ENCODE measurements around the gene TRIM7.
A peak's percentile ranks its signal among the peaks of the same experiment; 100 is the strongest.
"Not testable (repeated sequence)": the region's sequence is repeated elsewhere in the genome, so short reads cannot be mapped to it uniquely, and the experiment has no call there.

Gene TRIM7

DNA sequence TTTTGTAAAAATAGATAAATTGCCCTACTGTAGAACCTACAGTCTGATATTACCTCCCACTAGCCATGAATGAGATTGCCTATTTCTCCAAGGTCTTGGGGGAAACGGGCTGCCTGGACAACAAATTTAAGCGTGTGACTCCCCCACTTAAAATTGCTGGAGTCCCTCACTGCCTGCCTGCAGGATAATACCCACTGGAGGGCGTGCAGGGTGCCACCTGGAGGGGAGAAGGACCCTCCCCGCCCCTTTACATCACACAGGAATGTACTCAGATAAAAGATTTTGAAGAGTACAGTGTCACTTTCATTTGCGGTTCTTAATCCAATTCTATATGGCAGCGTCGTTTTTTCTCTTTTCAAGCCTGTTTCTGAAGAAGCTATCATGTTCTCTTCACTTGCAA lies 6.2 kb upstream of the TRIM7 start:
- H3K4me3 ChIP-seq (ENCODE audit: low read depth, low read length): no peak overlapping the region
- no peak for TF ChIP-seq CTCF (conservative IDR thresholded peaks at IDR 0.05; ENCODE audit: low read depth, low read length)
- DNase-seq (ENCODE audit: low read depth): no peak

GRCh38 chr5:181210698-181211097 lies 5.7 kb upstream of the TRIM7 start:
- DNase-seq (ENCODE audit: low read depth); H3K4me3 ChIP-seq (ENCODE audit: low read depth, low read length): not testable (repeated sequence)

DNA sequence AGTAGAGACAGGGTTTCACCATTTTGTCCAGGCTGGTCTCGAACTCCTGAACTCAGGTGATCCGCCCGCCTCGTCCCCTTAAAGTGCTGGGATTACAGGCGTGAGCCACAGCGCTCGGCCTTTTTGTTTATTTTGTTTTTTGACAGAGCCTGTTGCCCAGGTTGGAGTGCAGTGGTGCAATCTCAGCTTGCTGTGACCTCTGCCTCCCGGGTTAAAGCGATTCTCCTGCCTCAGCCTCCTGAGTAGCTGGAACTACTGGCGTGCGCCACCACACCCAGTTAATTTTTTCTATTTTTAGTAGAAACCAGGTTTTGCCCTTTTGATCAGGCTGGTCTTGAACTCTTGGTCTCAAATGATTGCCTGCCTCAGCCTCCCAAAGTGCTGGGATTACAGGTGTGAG lies 5.2 kb upstream of the TRIM7 start:
- not testable (repeated sequence) for DNase-seq (ENCODE audit: low read depth)

DNA sequence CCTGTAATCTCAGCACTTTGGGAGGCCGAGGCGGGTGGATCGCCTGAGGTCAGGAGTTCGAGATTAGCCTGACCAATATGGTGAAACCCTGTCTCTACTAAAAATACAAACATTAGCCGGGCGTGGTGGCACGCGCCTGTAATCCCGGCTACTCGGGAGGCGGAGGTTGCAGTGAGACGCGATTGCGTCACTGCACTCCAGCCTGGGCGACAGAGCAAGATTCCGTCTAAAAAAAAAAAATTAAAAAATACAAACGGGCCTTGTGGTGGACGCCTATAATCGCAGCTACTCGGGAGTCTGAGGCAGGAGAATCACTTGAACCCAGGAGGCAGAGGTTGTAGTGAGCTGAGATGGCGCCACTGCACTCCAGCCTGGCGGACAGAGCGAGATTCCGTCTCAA lies 4.0 kb upstream of the TRIM7 start:
- not testable (repeated sequence) for H3K4me3 ChIP-seq (ENCODE audit: low read depth, low read length); DNase-seq (ENCODE audit: low read depth)

More for the DNA sequence above, 5.2 kb upstream of the TRIM7 start:
- not testable (repeated sequence) for H3K4me3 ChIP-seq (ENCODE audit: low read depth, low read length)

DNA sequence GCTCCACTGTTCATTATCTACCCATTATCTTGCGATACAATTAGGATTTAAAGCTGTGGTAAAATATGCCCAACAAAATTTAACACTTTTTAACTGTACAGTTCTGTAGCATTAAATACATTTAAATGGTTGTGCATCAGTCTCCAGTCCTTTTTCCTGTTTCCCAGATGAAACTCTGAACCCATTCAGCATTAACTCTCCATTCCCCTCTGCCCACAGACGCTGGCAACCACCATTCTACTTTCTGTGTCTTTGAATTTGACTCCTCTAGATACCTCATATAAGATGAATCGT lies 2.9 kb upstream of the TRIM7 start:
- TF ChIP-seq CTCF (conservative IDR thresholded peaks at IDR 0.05; ENCODE audit: low read depth, low read length): no peak

DNA sequence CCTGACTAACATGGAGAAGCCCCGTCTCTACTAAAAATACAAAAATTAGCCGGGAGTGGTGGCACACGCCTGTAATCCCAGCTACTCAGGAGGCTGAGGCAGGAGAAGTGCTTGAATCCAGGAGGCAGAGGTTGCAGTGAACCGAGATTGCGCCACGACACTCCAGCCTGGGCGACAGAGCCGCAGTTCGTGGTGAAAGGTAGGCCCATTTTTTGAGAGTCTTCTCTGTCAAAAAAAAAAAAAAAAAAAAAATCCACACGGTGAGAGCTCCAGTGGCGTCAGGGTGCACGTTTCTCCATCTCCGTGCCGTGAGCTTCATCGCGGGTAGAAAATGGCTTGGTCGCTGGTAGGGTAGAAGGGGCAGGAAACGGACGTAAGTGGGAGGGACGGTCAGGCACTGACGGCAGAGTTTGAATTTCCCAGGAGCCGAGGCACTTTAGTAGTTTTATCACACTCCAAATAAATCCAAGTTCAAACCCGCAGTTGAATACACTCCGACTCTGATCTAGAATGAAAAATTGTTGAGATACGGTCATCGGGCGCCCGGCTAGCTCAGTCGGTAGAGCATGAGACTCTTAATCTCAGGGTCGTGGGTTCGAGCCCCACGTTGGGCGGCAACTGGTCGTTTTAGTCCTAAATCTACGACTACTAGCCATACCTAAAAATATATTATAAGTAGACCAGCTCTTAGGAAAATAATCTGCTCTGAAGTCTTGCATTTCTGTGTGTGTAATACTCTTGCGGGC lies 2.4 kb upstream of the TRIM7 start:
- H3K4me3 ChIP-seq (ENCODE audit: low read depth, low read length): peak overlapping the region; percentile 61
- peak; percentile 92 for DNase-seq (ENCODE audit: low read depth)
- no peak for TF ChIP-seq CTCF (conservative IDR thresholded peaks at IDR 0.05; ENCODE audit: low read depth, low read length)

More for the DNA sequence above, 2.9 kb upstream of the TRIM7 start:
- H3K4me3 ChIP-seq (ENCODE audit: low read depth, low read length): no peak overlapping the region
- DNase-seq (ENCODE audit: low read depth): no peak

DNA sequence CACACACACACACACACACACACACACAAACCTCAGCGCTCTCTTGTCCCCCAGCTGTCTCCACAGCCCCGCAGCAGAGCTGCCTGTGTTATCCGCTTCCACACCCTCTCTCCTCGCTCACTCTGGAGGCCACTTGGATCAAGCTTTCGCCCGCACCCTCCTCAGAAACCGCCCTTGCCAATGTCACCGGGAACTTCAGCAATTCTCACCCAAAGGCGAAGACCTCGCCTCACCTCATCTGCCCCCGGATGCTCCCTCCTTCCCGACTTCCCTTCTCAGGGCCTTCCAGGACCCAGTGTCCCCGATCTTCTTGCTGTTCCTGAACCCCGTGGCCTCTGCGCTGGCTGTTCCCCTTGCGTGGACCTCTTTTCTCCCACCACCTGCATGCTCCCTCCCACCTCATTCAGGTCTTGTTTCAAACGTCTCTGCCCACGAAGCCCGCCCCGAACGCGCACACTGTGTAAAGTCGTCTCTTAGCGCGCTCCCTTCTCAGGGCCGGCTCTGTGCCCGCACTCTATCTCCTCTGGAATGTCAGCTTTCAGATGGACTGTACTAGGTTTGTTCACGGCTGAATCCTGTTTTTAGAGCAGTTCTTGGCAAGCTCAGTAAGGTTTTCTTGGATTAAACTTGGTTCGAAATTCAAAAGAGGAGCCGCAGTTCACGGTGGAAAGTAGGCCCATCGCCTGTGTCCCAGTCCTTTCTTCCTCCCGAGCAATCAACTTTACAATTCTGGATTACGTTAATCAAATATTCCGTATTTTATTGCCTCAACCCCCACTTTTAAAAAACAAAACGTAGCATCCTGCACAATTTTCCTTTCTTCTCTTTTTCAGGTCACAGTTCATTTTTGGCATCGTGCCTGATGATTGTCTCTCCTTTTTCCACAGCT lies 1.0 kb upstream of the TRIM7 start:
- no peak for TF ChIP-seq CTCF (conservative IDR thresholded peaks at IDR 0.05; ENCODE audit: low read depth, low read length)
- DNase-seq (ENCODE audit: low read depth): peak; percentile 46
- H3K4me3 ChIP-seq (ENCODE audit: low read depth, low read length): peak overlapping the region; percentile 61

GRCh38 chr5:181204113-181204825 lies 727 bp downstream of the TRIM7 start:
- DNase-seq (ENCODE audit: low read depth): no peak
- H3K4me3 ChIP-seq (ENCODE audit: low read depth, low read length): peak overlapping the region; percentile 23
- TF ChIP-seq CTCF (conservative IDR thresholded peaks at IDR 0.05; ENCODE audit: low read depth, low read length): no peak
